IMR-90 (cell line): ENCODE measurements around the gene CACNB2. TPM values are rescaled to one million over a fixed set of nuclear protein-coding genes. Genes with fewer than 3 reads are reported as not detected.

ENCODE experiments used
- ATAC-seq: fragments of 200-7000 bp; cut with Tn5 transposase; 2 replicates; pipeline ENCODE4 v1.9.1; 2020; ENCODE audit warnings: low read depth, mild to moderate bottlenecking, moderate library complexity
- BruUV-seq: library from RNA; stranded (reverse); fragments of 400-500 nt; replicated peaks from 2 replicates; lab custom pipeline; 2021; lab: Mats Ljungman, UMichigan
- CTCF ChIA-PET: fragments of 300-600 bp; formaldehyde crosslinking; extraction: SDS; loops from one replicate; lab custom pipeline; 2021; ENCODE audit warnings: antibody characterized with exemption; lab: Yijun Ruan, JAX
- POLR2A ChIA-PET: fragments of 300-600 bp; sonication (Branson Sonifier 250); formaldehyde crosslinking; loops from one replicate; lab custom pipeline; 2022; ENCODE audit warnings: antibody characterized with exemption; ENCODE audit not compliant: unreplicated experiment; lab: Charles Lee
- DNase-seq: peaks from one replicate; pipeline ENCODE4 v3.0.0; 2013
- H2AFZ ChIP-seq: replicated peaks from 2 replicates; pipeline ENCODE3; 2013; ENCODE audit warnings: low read length, mild to moderate bottlenecking; ENCODE audit not compliant: poor library complexity
- H2AK5ac ChIP-seq: 2 replicates; pipeline ENCODE4 v1.6.1; 2013; ENCODE audit warnings: low read depth, low read length, inconsistent platforms
- H2AK9ac ChIP-seq: replicated peaks from 2 replicates; pipeline ENCODE3; 2013; ENCODE audit warnings: mild to moderate bottlenecking, low read depth, low read length, moderate library complexity; ENCODE audit not compliant: poor library complexity
- H2BK120ac ChIP-seq: 2 replicates; pipeline ENCODE4 v1.6.1; 2013; ENCODE audit warnings: low read depth, low read length, inconsistent platforms
- H2BK15ac ChIP-seq: 3 replicates; pipeline ENCODE4 v1.6.1; 2013; ENCODE audit warnings: low read depth, low read length, inconsistent platforms
- H2BK20ac ChIP-seq: 2 replicates; pipeline ENCODE4 v1.6.1; 2013; ENCODE audit warnings: low read depth, mild to moderate bottlenecking, inconsistent platforms, low read length, moderate library complexity
- H2BK5ac ChIP-seq: 2 replicates; pipeline ENCODE4 v1.6.1; 2013; ENCODE audit warnings: mild to moderate bottlenecking, low read depth, low read length, inconsistent platforms; ENCODE audit not compliant: poor library complexity, severe bottlenecking
- H3K14ac ChIP-seq: replicated peaks from 2 replicates; pipeline ENCODE4 v1.6.1; 2013; ENCODE audit warnings: low read depth, low read length, inconsistent platforms
- H3K18ac ChIP-seq: 2 replicates; pipeline ENCODE4 v1.6.1; 2013; ENCODE audit warnings: low read depth, low read length, control low read depth
- H3K23ac ChIP-seq: 2 replicates; pipeline ENCODE4 v1.6.1; 2013; ENCODE audit warnings: low read depth, low read length, inconsistent platforms
- H3K27ac ChIP-seq: 2 replicates; pipeline ENCODE4 v1.5.1; 2013; ENCODE audit warnings: mild to moderate bottlenecking, control low read depth, low read length; ENCODE audit not compliant: insufficient read depth
- H3K27me3 ChIP-seq: 2 replicates; pipeline ENCODE4 v1.6.1; 2013; ENCODE audit warnings: low read length; ENCODE audit not compliant: control insufficient read depth, insufficient read depth
- H3K36me3 ChIP-seq: 2 replicates; pipeline ENCODE4 v1.6.1; 2013; ENCODE audit warnings: low read length, mixed read lengths; ENCODE audit not compliant: control insufficient read depth, insufficient read depth
- H3K4ac ChIP-seq: 2 replicates; pipeline ENCODE4 v1.6.1; 2013; ENCODE audit warnings: low read depth, low read length, inconsistent platforms
- H3K4me1 ChIP-seq: 2 replicates; pipeline ENCODE4 v1.6.1; 2013; ENCODE audit warnings: low read length, mixed read lengths; ENCODE audit not compliant: control insufficient read depth, insufficient read depth
- H3K4me2 ChIP-seq: 2 replicates; pipeline ENCODE4 v1.6.1; 2013; ENCODE audit warnings: low read depth, mild to moderate bottlenecking, control low read depth, low read length, moderate library complexity
- H3K4me3 ChIP-seq: 2 replicates; pipeline ENCODE4 v1.5.1; 2013; ENCODE audit warnings: low read depth, mild to moderate bottlenecking, control low read depth, low read length, moderate library complexity; ENCODE audit not compliant: insufficient read depth
- H3K56ac ChIP-seq: 2 replicates; pipeline ENCODE4 v1.6.1; 2013; ENCODE audit warnings: low read length, inconsistent platforms; ENCODE audit not compliant: insufficient read depth; ENCODE audit errors: extremely low read depth
- H3K79me1 ChIP-seq, 2 experiments: 2 replicates each; pipeline ENCODE4 v1.6.1; 2013; ENCODE audit warnings: low read length in 2 of 2, inconsistent platforms in 1 of 2, low read depth in 1 of 2
- H3K9ac ChIP-seq: 2 replicates; pipeline ENCODE4 v1.6.1; 2013; ENCODE audit warnings: low read depth, low read length, control low read depth
- H3K9me1 ChIP-seq: 2 replicates; pipeline ENCODE4 v1.6.1; 2013; ENCODE audit warnings: low read length, inconsistent platforms; ENCODE audit not compliant: insufficient read depth
- H3K9me3 ChIP-seq: 2 replicates; pipeline ENCODE4 v1.6.1; 2013; ENCODE audit warnings: low read length; ENCODE audit not compliant: control insufficient read depth, insufficient read depth
- H4K20me1 ChIP-seq: 2 replicates; pipeline ENCODE4 v1.6.1; 2013; ENCODE audit warnings: low read length, inconsistent platforms; ENCODE audit not compliant: insufficient read depth
- H4K5ac ChIP-seq: 2 replicates; pipeline ENCODE4 v1.6.1; 2013; ENCODE audit warnings: mild to moderate bottlenecking, low read depth, low read length, control low read depth
- H4K8ac ChIP-seq, 2 experiments: 2 replicates each; pipeline ENCODE4 v1.6.1; 2013; ENCODE audit warnings: low read depth in 2 of 2, low read length in 2 of 2, control low read depth in 1 of 2, inconsistent platforms in 1 of 2
- H4K91ac ChIP-seq: 2 replicates; pipeline ENCODE4 v1.6.1; 2013; ENCODE audit warnings: low read depth, low read length, inconsistent platforms; ENCODE audit not compliant: insufficient read depth
- BHLHE40 ChIP-seq: fragments of 150-350 bp; IDR thresholded peaks from 2 replicates; pipeline ENCODE4 v1.6.1; 2016; ENCODE audit warnings: mild to moderate bottlenecking, low read depth, low read length
- CHD1 ChIP-seq: IDR thresholded peaks from 2 replicates; pipeline ENCODE4 v1.6.1; 2012; ENCODE audit warnings: low read depth, low read length, improper control_type of control experiment
- FOS ChIP-seq: fragments of 150-350 bp; IDR thresholded peaks from 2 replicates; pipeline ENCODE4 v1.6.1; 2016; ENCODE audit warnings: low read depth, low read length
- MAFK ChIP-seq: IDR thresholded peaks from 2 replicates; pipeline ENCODE4 v1.6.1; 2012; ENCODE audit warnings: low read depth, low read length, improper control_type of control experiment
- MAZ ChIP-seq: IDR thresholded peaks from 2 replicates; pipeline ENCODE4 v1.6.1; 2012; ENCODE audit warnings: low read depth, mild to moderate bottlenecking, low read length, improper control_type of control experiment, moderate library complexity, borderline replicate concordance
- RAD21 ChIP-seq: IDR thresholded peaks from 2 replicates; pipeline ENCODE4 v1.6.1; 2012; ENCODE audit warnings: low read length, improper control_type of control experiment
- SMC3 ChIP-seq: fragments of 150-350 bp; IDR thresholded peaks from 2 replicates; pipeline ENCODE4 v1.6.1; 2016; ENCODE audit warnings: low read depth, mild to moderate bottlenecking, antibody characterized with exemption, low read length, moderate library complexity
- USF2 ChIP-seq: fragments of 150-350 bp; IDR thresholded peaks from 2 replicates; pipeline ENCODE4 v1.6.1; 2017; ENCODE audit warnings: mild to moderate bottlenecking, antibody characterized with exemption, low read length, low read depth
- WGBS, 2 experiments: methylation state at CpG; one replicate each; pipeline versions ENCODE4 v1.1.5 to v1.1.7; 2013; ENCODE audit warnings: missing lambda C conversion rate in 2 of 2; ENCODE audit not compliant: insufficient read length in 1 of 2; ENCODE audit errors: extremely low coverage in 2 of 2; 5-methylcytosine and 5-hydroxymethylcytosine counted together
- dilution Hi-C: fragments of 300-500 bp; cut with HindIII; formaldehyde crosslinking; loops from one replicate; pipeline ENCODE4 v1.14.3; 2018; ENCODE audit warnings: low sequenced_read_pairs; ENCODE audit not compliant: unreplicated experiment
- in situ Hi-C: fragments of 300-500 bp; cut with MboI; formaldehyde crosslinking; loops from 3 replicates; pipeline ENCODE4 v1.14.3; 2019; ENCODE audit warnings: low sequenced_read_pairs, inconsistent platforms, mixed read lengths
- intact Hi-C: fragments of 100-400 bp; cut with micrococcal nuclease; formaldehyde crosslinking; loops from 2 replicates; pipeline ENCODE4 v1.10.0; 2022
- polyA plus RNA-seq, 3 experiments: library from polyadenylated mRNA; depleted of rRNA; stranded (reverse); fragments of >200 nt; gene quantifications; 2 replicates each; pipeline ENCODE4 v1.2.3, GENCODE V29; 2012; ENCODE audit warnings: low replicate concordance in 1 of 3
- total RNA-seq: library from RNA; depleted of rRNA; stranded (reverse); fragments of >200 nt; gene quantifications from 2 replicates; pipeline ENCODE4 v1.2.3, GENCODE V29; 2012
- TF ChIP-seq, protein P1 (sequence below): conservative IDR thresholded peaks from 2 replicates; pipeline ENCODE4 v1.5.1; 2012; ENCODE audit warnings: mild to moderate bottlenecking, low read depth, low read length, improper control_type of control experiment

The CACNB2 gene
- total and polyA plus RNA-seq, 2 of the 4 experiments (the other 2 are of a cell fraction) = 0.36 TPM

DNA sequence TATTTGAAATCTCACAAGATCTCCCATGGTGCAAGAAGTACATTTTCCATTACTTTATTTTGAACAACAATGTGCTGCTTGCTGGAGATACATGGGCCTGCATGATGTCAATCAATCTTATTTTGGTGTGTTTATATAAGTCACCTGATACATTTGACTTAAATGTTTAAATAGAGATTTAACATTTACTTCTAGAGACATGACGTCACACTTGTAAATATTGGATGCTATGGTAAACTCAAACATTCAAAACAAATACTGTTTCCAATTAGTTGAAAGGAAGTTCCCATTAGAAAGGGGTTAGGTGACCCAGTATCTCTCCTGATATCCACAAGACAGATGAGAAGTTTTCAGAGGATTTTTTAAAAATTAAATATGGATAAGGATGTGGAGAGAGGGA, 296.7 kb downstream of the CACNB2 start:
- Histone ChIP-seq H4K91ac (no peak overlapping the region), H4K8ac (no peak overlapping the region), H2BK120ac (no peak overlapping the region), H3K79me1 (no peaks in the 10 kb centered on the region), H3K27ac (no peak overlapping the region), H3K14ac (no peak overlapping the region), H3K4me1 (peaks cover 2% of the 10 kb centered on the region; the same call in 1 of the 2 replicates), H3K9me1 (no peaks in the 10 kb centered on the region), H3K18ac (no peak overlapping the region), H2BK15ac (no peak overlapping the region), H2AFZ (no peak overlapping the region), H3K9ac (no peak overlapping the region), H3K4me2 (no peak overlapping the region), H3K27me3 (no peaks in the 10 kb centered on the region), H3K4me3 (no peak overlapping the region), H2AK9ac (no peak overlapping the region), H3K23ac (no peak overlapping the region), H3K4ac (no peak overlapping the region), H2BK5ac (no peak overlapping the region), H3K9me3 (no peaks in the 10 kb centered on the region), H2AK5ac (no peak overlapping the region), H3K56ac (no peak overlapping the region), H2BK20ac (no peak overlapping the region), H4K20me1 (no peaks in the 10 kb centered on the region), H3K36me3 (no peaks in the 10 kb centered on the region), H4K5ac (no peak overlapping the region)
- CTCF ChIA-PET = no interaction called here
- intact Hi-C loops = no loop called here
- TF ChIP-seq MAFK = no peak
- TF ChIP-seq, protein P1, sequence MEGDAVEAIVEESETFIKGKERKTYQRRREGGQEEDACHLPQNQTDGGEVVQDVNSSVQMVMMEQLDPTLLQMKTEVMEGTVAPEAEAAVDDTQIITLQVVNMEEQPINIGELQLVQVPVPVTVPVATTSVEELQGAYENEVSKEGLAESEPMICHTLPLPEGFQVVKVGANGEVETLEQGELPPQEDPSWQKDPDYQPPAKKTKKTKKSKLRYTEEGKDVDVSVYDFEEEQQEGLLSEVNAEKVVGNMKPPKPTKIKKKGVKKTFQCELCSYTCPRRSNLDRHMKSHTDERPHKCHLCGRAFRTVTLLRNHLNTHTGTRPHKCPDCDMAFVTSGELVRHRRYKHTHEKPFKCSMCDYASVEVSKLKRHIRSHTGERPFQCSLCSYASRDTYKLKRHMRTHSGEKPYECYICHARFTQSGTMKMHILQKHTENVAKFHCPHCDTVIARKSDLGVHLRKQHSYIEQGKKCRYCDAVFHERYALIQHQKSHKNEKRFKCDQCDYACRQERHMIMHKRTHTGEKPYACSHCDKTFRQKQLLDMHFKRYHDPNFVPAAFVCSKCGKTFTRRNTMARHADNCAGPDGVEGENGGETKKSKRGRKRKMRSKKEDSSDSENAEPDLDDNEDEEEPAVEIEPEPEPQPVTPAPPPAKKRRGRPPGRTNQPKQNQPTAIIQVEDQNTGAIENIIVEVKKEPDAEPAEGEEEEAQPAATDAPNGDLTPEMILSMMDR = no peak
- TF ChIP-seq RAD21 = no peak
- TF ChIP-seq FOS = no peak
- no peak for TF ChIP-seq USF2
- no peak for TF ChIP-seq MAZ
- no peak for TF ChIP-seq CHD1
- no peak for TF ChIP-seq BHLHE40
- no peak for TF ChIP-seq SMC3
- ATAC-seq (no peak), DNase-seq (no peak)
- POLR2A ChIA-PET = no interaction called here
- in situ Hi-C loops = no loop called here
- dilution Hi-C loops = no loop called here
- no CpG with 5 or more reads among the region's 1 CpG for WGBS, 2 experiments
- no TSS peak for BruUV-seq
